Caco-2 (cell line): ENCODE results near the gene ZNF473. TPM values are rescaled to one million over a fixed set of nuclear protein-coding genes. Genes with fewer than 3 reads are reported as not detected.
"Not testable (repeated sequence)": the region's sequence is repeated elsewhere in the genome, so short reads cannot be mapped to it uniquely, and the experiment has no call there.

Source experiments
- BruUV-seq: library from RNA; stranded (reverse); fragments of 400-500 nt; replicated peaks from 2 replicates; lab custom pipeline; 2021; lab: Mats Ljungman, UMichigan
- CTCF ChIA-PET: fragments of 300-600 bp; sonication (Branson Sonifier 250); formaldehyde crosslinking; loops from one replicate; lab custom pipeline; 2022; ENCODE audit warnings: antibody characterized with exemption; lab: Charles Lee
- POLR2A ChIA-PET: fragments of 300-600 bp; sonication (Branson Sonifier 250); formaldehyde crosslinking; loops from one replicate; lab custom pipeline; 2022; ENCODE audit warnings: antibody characterized with exemption; lab: Charles Lee
- DNase-seq, 2 experiments: peaks; one replicate each; pipeline versions ENCODE4 v3.0.0 to v3.0.0-alpha.2; 2020 to 2022
- H3K27me3 ChIP-seq: replicated peaks from 2 replicates; pipeline ENCODE4 v1.6.0; 2011; ENCODE audit warnings: low read length; ENCODE audit not compliant: control insufficient read depth, insufficient read depth
- H3K36me3 ChIP-seq: 2 replicates; pipeline ENCODE4 v1.5.1; 2011; ENCODE audit warnings: low read length; ENCODE audit not compliant: control insufficient read depth, insufficient read depth
- H3K4me1 ChIP-seq: fragments of 250-450 bp; sonication (Bioruptor Pico); 2 replicates; pipeline ENCODE4 v1.5.1; 2020; ENCODE audit warnings: mild to moderate bottlenecking
- H3K4me3 ChIP-seq: 2 replicates; pipeline ENCODE4 v1.5.1; 2011; ENCODE audit warnings: low read depth, mild to moderate bottlenecking, control low read depth, low read length
- H3K9me3 ChIP-seq: fragments of 250-450 bp; sonication (Bioruptor Pico); 2 replicates; pipeline ENCODE4 v1.5.1; 2020; ENCODE audit warnings: mild to moderate bottlenecking, moderate library complexity
- H3K27ac Mint-ChIP-seq: one replicate; pipeline ENCODE4 v1.8.0; 2022; ENCODE audit warnings: mixed read lengths; ENCODE audit not compliant: unreplicated experiment
- H3K27me3 Mint-ChIP-seq: one replicate; pipeline ENCODE4 v1.8.0; 2022; ENCODE audit warnings: mixed read lengths; ENCODE audit not compliant: insufficient read depth, unreplicated experiment
- H3K36me3 Mint-ChIP-seq: one replicate; pipeline ENCODE4 v1.8.0; 2022; ENCODE audit warnings: mild to moderate bottlenecking, mixed read lengths; ENCODE audit not compliant: insufficient read depth, unreplicated experiment
- H3K4me1 Mint-ChIP-seq: one replicate; pipeline ENCODE4 v1.8.0; 2022; ENCODE audit warnings: low read depth, mixed read lengths; ENCODE audit not compliant: unreplicated experiment
- H3K4me3 Mint-ChIP-seq: one replicate; pipeline ENCODE4 v1.8.0; 2022; ENCODE audit warnings: mild to moderate bottlenecking, moderate library complexity, mixed read lengths; ENCODE audit not compliant: unreplicated experiment
- H3K9me3 Mint-ChIP-seq: one replicate; pipeline ENCODE4 v1.8.0; 2022; ENCODE audit warnings: mixed read lengths; ENCODE audit not compliant: unreplicated experiment
- intact Hi-C: fragments of 100-400 bp; cut with micrococcal nuclease; formaldehyde crosslinking; loops from one replicate; pipeline ENCODE4 v1.10.0; 2022; ENCODE audit not compliant: unreplicated experiment
- total RNA-seq: library from RNA; stranded (reverse); gene quantifications from 2 replicates; pipeline ENCODE4 v1.2.3, GENCODE V29; 2022

The ZNF473 gene
- total RNA-seq, 1 experiment from 2014 or later, result 22.3 TPM

DNA sequence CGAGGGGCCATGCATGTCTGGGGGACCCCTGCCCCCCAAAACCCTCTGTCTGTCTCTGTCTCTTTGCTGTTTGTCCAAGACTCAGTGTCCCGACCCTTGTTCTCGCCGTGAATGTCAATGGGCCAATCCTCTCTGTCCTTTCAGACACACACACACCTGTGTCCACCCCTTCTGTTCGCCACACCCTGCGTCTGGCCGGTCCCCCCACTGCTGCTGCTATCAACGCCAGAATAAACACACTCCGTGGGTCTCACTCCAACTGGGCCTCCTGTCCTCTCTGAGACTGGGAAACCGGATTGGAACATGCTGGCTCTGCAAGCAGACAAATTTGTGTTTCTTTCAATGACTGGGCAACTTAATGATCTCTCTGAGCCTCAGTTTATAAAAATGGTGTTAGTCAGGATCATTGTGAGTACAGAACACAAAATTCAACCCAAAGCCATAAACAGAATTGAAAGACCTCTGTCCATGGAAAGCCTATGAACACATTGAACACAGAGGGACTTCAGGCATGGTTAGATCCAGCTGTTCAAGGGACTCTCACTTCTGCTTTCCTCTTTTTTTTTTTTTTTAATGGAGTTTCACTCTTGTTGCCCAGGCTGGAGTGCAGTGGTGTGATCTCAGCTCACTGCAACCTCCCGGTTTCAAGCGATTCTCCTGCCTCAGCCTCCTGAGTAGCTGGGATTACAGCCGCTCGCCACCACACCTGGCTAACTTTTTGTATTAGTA lies 50.0 kb downstream of the ZNF473 start:
- DNase-seq, H3K36me3 ChIP-seq, H3K27ac Mint-ChIP-seq, H3K27me3 Mint-ChIP-seq, CTCF ChIA-PET, H3K9me3 ChIP-seq, H3K4me3 Mint-ChIP-seq, H3K4me1 ChIP-seq, intact Hi-C loops, H3K4me3 ChIP-seq, BruUV-seq, H3K4me1 Mint-ChIP-seq, POLR2A ChIA-PET, H3K27me3 ChIP-seq, H3K9me3 Mint-ChIP-seq, H3K36me3 Mint-ChIP-seq: not testable (repeated sequence)

DNA sequence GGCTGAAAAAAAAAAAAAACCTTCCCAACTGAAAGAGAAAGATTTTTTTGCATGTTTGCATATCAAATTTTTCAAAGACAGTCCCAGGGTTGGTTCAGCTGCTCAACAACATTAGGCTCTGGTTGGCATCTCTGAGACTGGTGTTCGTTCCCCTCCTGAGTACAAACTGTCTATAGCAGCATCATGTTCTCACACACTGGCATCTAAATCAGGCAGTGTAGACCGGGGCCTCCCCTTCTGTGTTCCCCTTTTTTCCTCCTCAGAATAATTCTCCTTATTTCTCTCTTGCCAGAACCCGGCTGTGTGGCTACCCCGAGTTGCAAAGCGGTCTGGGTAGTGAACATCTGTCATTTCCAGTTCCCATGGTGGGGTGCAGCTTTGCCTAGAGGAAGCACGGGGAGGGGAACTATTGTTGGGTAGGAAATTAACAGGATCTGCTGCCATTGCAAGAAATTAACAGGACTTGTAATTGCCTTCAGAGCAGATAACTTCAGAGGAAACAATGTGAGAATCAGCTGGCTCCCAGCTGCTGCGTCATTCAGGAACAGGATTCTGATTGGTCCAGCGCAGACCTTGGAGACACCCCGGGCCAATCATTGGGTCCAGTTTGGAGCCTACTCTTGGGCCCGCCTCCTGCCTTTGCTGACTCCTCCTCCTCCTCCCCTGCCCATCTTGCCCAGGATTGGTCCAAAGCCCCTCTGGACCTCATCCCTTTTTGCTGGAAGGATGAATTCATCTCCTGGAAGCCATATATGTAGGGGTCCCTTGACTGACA lies 51.0 kb downstream of the ZNF473 start:
- CTCF ChIA-PET, H3K36me3 ChIP-seq, POLR2A ChIA-PET, H3K27ac Mint-ChIP-seq, H3K4me3 ChIP-seq, BruUV-seq, H3K36me3 Mint-ChIP-seq, H3K4me1 ChIP-seq, H3K9me3 ChIP-seq, intact Hi-C loops, H3K27me3 Mint-ChIP-seq, H3K9me3 Mint-ChIP-seq, H3K27me3 ChIP-seq, H3K4me1 Mint-ChIP-seq, H3K4me3 Mint-ChIP-seq, DNase-seq: not testable (repeated sequence)

DNA sequence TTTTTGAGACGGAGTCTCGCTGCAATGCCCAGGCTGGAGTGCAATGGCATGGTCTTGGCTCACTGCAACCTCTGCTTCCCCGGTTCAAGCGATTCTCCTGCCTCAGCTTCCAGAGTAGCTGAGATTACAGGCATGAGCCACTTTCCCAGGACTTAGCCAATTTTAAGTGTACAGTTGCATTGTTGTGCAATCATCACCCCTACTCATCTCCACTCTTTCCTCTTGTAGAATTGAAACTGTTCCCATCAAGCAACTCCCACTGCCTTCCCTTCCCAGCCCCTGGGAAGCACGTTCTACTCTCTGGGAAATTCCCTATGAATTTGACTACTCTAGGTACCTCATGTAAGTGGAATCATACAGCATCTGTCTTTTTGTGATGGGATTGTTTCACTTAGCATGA lies 53.2 kb downstream of the ZNF473 start:
- intact Hi-C loops, H3K4me3 ChIP-seq, H3K9me3 Mint-ChIP-seq, H3K36me3 ChIP-seq, H3K4me1 Mint-ChIP-seq, H3K27ac Mint-ChIP-seq, BruUV-seq, H3K36me3 Mint-ChIP-seq, H3K4me3 Mint-ChIP-seq, H3K4me1 ChIP-seq, CTCF ChIA-PET, POLR2A ChIA-PET, H3K27me3 ChIP-seq, H3K9me3 ChIP-seq, DNase-seq, H3K27me3 Mint-ChIP-seq: not testable (repeated sequence)

DNA sequence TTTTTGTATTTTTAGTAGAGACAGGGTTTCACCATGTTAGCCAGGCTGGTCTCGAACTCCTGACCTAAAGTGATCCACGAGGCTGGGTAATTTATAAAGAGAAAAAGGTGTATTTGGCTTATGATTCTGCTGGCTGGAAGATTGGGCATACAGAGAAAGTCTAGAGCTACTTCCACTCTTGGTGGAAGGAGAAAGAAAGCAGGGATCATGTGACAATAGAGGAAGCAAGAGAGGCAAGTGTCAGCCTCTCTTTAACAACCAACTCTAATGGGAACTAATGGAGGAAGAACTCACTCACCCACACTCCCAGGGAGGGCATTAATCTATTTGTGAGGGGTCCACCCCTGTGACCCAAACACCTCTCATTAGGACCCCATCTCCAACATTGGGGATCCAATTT lies 58.6 kb downstream of the ZNF473 start:
- H3K27me3 ChIP-seq, H3K4me3 Mint-ChIP-seq, CTCF ChIA-PET, H3K4me1 ChIP-seq, intact Hi-C loops, POLR2A ChIA-PET, H3K9me3 Mint-ChIP-seq, H3K36me3 Mint-ChIP-seq, H3K27ac Mint-ChIP-seq, H3K36me3 ChIP-seq, H3K4me1 Mint-ChIP-seq, DNase-seq, H3K27me3 Mint-ChIP-seq, H3K4me3 ChIP-seq, BruUV-seq, H3K9me3 ChIP-seq: not testable (repeated sequence)

DNA sequence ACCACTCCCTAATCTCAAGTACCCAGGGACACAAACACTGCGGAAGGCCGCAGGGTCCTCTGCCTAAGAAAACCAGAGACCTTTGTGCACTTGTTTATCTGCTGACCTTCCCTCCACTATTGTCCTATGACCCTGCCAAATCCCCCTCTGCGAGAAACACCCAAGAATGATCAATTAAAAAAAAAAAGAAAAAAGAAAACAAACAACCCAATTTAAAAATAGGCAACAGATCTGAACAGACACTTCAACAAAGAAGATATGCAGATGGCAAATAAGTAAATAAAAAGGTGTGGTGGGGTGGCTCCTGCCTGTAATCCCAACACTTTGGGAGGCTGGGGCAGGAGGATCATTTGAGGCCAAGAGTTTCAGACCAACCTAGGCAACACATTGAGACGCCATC lies 61.3 kb downstream of the ZNF473 start:
- H3K4me1 Mint-ChIP-seq, H3K4me3 ChIP-seq, H3K27me3 Mint-ChIP-seq, H3K9me3 ChIP-seq, H3K4me1 ChIP-seq, H3K27me3 ChIP-seq, intact Hi-C loops, H3K27ac Mint-ChIP-seq, DNase-seq, H3K36me3 Mint-ChIP-seq, H3K4me3 Mint-ChIP-seq, CTCF ChIA-PET, POLR2A ChIA-PET, BruUV-seq, H3K36me3 ChIP-seq, H3K9me3 Mint-ChIP-seq: not testable (repeated sequence)
